MM.1S (cell line): ENCODE data around the gene FAM227B.

Experiments used
- DNase-seq: peaks from one replicate; pipeline ENCODE4 v3.0.0-alpha.2; 2015
- H2AFZ ChIP-seq: fragments of 300-600 bp; sonication (generic); 2 replicates; pipeline ENCODE4 v1.6.0; 2016; ENCODE audit warnings: antibody characterized with exemption, low read length
- H3F3A ChIP-seq: fragments of 300-600 bp; sonication (generic); 2 replicates; pipeline ENCODE4 v1.6.1; 2016; ENCODE audit warnings: mild to moderate bottlenecking, antibody characterized with exemption, low read length, moderate library complexity, mixed read lengths; ENCODE audit not compliant: insufficient read depth
- H3K27ac ChIP-seq: fragments of 300-600 bp; sonication (generic); 2 replicates; pipeline ENCODE4 v1.5.1; 2016; ENCODE audit warnings: mild to moderate bottlenecking, low read length
- H3K27me3 ChIP-seq: fragments of 300-600 bp; sonication (generic); replicated peaks from 2 replicates; pipeline ENCODE4 v1.6.0; 2016; ENCODE audit warnings: low read length; ENCODE audit not compliant: insufficient read depth
- H3K36me3 ChIP-seq: fragments of 300-600 bp; sonication (generic); replicated peaks from 2 replicates; pipeline ENCODE4 v1.6.1; 2016; ENCODE audit warnings: mild to moderate bottlenecking, low read length, mixed read lengths; ENCODE audit not compliant: insufficient read depth
- H3K4me1 ChIP-seq: fragments of 300-600 bp; sonication (generic); 2 replicates; pipeline ENCODE4 v1.6.1; 2016; ENCODE audit warnings: low read length, mixed read lengths
- H3K4me2 ChIP-seq: fragments of 300-600 bp; sonication (generic); 2 replicates; pipeline ENCODE4 v1.6.0; 2016; ENCODE audit warnings: low read depth, low read length
- H3K4me3 ChIP-seq: fragments of 300-600 bp; sonication (generic); 2 replicates; pipeline ENCODE4 v1.5.1; 2016; ENCODE audit warnings: low read length, mixed read lengths
- H3K79me2 ChIP-seq: fragments of 300-600 bp; sonication (generic); 2 replicates; pipeline ENCODE4 v1.6.1; 2016; ENCODE audit warnings: mixed run types, low read length, mixed read lengths
- H3K9ac ChIP-seq: fragments of 300-600 bp; sonication (generic); 2 replicates; pipeline ENCODE4 v1.6.1; 2016; ENCODE audit warnings: low read length, mixed read lengths
- H3K9me2 ChIP-seq: fragments of 300-600 bp; sonication (generic); replicated peaks from 2 replicates; pipeline ENCODE4 v1.6.1; 2016; ENCODE audit warnings: mild to moderate bottlenecking, low read length, mixed read lengths; ENCODE audit not compliant: insufficient read depth
- H3K9me3 ChIP-seq: fragments of 300-600 bp; sonication (generic); replicated peaks from 2 replicates; pipeline ENCODE4 v1.6.1; 2016; ENCODE audit warnings: mild to moderate bottlenecking, low read length, mixed read lengths; ENCODE audit not compliant: insufficient read depth
- H4K20me1 ChIP-seq: fragments of 300-600 bp; sonication (generic); 2 replicates; pipeline ENCODE4 v1.6.1; 2016; ENCODE audit warnings: mild to moderate bottlenecking, low read length, moderate library complexity, mixed read lengths; ENCODE audit not compliant: insufficient read depth
- EZH2 ChIP-seq: fragments of 300-600 bp; sonication (generic); optimal IDR thresholded peaks from 2 replicates; pipeline ENCODE3; 2017; ENCODE audit warnings: low read depth, mild to moderate bottlenecking, antibody characterized with exemption, low read length, mixed read lengths
- EZH2phosphoT487 ChIP-seq: fragments of 300-600 bp; sonication (generic); IDR thresholded peaks from 2 replicates; pipeline ENCODE4 v1.6.1; 2018; ENCODE audit warnings: antibody characterized with exemption, low read length
- TF ChIP-seq, protein P1 (sequence below): fragments of 300-600 bp; sonication (generic); IDR thresholded peaks from 2 replicates; pipeline ENCODE4 v1.5.1; 2016; ENCODE audit warnings: antibody characterized with exemption, low read length, mixed read lengths

FAM227B gene

DNA sequence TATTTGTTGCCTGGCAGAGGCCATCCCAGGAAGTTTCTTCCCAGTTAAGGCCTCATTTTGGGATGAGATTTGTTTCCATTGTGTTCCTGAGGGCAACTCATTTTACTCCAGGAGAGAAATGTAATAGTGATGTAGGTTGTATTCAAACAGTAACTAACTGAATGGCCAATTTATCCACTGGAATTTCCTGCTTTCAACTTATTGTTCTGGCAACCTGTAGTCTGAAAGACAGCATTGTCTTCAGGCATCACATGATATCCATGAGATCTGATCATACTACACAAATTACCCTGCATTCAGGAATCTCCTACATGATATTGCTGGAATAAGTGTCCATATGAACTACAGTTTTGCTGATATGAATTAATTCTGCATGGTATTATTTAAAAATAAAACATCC is 277.1 kb downstream of the FAM227B start:
- TF ChIP-seq EZH2 = no peak
- no peak for TF ChIP-seq EZH2phosphoT487
- TF ChIP-seq, protein P1, sequence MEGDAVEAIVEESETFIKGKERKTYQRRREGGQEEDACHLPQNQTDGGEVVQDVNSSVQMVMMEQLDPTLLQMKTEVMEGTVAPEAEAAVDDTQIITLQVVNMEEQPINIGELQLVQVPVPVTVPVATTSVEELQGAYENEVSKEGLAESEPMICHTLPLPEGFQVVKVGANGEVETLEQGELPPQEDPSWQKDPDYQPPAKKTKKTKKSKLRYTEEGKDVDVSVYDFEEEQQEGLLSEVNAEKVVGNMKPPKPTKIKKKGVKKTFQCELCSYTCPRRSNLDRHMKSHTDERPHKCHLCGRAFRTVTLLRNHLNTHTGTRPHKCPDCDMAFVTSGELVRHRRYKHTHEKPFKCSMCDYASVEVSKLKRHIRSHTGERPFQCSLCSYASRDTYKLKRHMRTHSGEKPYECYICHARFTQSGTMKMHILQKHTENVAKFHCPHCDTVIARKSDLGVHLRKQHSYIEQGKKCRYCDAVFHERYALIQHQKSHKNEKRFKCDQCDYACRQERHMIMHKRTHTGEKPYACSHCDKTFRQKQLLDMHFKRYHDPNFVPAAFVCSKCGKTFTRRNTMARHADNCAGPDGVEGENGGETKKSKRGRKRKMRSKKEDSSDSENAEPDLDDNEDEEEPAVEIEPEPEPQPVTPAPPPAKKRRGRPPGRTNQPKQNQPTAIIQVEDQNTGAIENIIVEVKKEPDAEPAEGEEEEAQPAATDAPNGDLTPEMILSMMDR = no peak
- no peak overlapping the region for H3K27ac ChIP-seq
- no peak overlapping the region for H3K4me2 ChIP-seq
- no peak overlapping the region for H3K9ac ChIP-seq
- no peaks in the 10 kb centered on the region for H3K79me2 ChIP-seq
- H3K9me2 ChIP-seq = no peaks in the 10 kb centered on the region
- no peaks in the 10 kb centered on the region for H3F3A ChIP-seq
- H4K20me1 ChIP-seq = no peaks in the 10 kb centered on the region
- no peaks in the 10 kb centered on the region; the same call in 1 of the 2 replicates for H3K36me3 ChIP-seq
- H2AFZ ChIP-seq = no peak overlapping the region
- no peaks in the 10 kb centered on the region for H3K4me1 ChIP-seq
- no peaks in the 10 kb centered on the region for H3K9me3 ChIP-seq
- no peaks in the 10 kb centered on the region for H3K27me3 ChIP-seq
- DNase-seq = no peak
- no peak overlapping the region for H3K4me3 ChIP-seq

- TF ChIP-seq, protein P1 = no peak
- TF ChIP-seq EZH2 (no peak), EZH2phosphoT487 (no peak)
- Histone ChIP-seq H3K79me2 (no peaks in the 10 kb centered on the region), H3K4me1 (no peaks in the 10 kb centered on the region), H3K4me3 (no peak overlapping the region), H3K27me3 (no peaks in the 10 kb centered on the region), H3K9ac (no peak overlapping the region), H3K4me2 (no peak overlapping the region), H3K9me3 (no peaks in the 10 kb centered on the region), H3K27ac (no peak overlapping the region), H3F3A (no peaks in the 10 kb centered on the region), H3K9me2 (no peaks in the 10 kb centered on the region), H4K20me1 (no peaks in the 10 kb centered on the region), H2AFZ (no peak overlapping the region), H3K36me3 (no peaks in the 10 kb centered on the region; the same call in 1 of the 2 replicates)
- no peak for DNase-seq
Measured at GRCh38 chr15:49339656-49340055, 281.0 kb downstream of the FAM227B start.

DNA sequence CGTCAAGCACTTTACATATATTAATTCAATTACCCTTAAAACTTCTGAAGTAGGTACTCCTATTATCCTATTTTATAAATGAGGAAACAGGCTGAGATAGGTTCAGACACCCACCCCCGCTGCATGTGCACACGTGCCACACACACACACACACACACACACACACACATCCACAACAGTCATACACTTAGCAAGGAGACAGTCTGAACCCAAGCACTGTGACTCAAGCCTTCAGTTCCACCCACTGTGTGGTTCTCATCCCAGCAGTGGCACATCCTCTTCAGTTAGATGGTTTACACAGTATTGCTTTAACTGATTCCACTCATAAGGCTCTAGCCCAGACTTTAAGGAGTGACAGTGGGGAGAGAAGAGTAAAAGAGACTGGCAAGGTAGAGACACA is 288.7 kb downstream of the FAM227B start:
- Histone ChIP-seq H3K4me3 (no peak overlapping the region), H3F3A (no peaks in the 10 kb centered on the region), H3K9ac (no peak overlapping the region), H2AFZ (no peak overlapping the region), H3K4me2 (no peak overlapping the region), H3K27ac (no peak overlapping the region), H3K79me2 (no peaks in the 10 kb centered on the region), H3K9me2 (no peaks in the 10 kb centered on the region), H3K36me3 (no peaks in the 10 kb centered on the region), H3K4me1 (no peaks in the 10 kb centered on the region), H4K20me1 (no peaks in the 10 kb centered on the region), H3K27me3 (no peaks in the 10 kb centered on the region), H3K9me3 (no peaks in the 10 kb centered on the region)
- TF ChIP-seq, protein P1 = no peak
- DNase-seq = no peak

DNA sequence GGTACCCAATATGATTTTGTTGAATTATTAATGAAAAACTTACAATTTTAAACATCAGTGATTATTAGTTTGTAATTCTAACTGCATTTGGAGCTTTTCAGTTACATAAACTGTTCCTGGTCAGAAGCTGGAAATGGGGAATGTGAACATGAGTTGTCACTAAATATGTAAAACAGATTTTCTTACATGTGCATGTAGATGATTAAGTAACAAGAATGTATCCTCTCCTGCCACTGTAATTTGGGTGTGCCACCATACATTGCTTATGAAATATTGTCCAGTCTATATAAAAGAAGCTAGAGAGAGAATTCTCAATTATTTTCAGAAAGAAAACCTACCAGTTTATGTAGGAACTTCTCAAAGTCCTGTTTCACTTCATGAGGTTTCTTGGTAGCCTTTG is 289.2 kb downstream of the FAM227B start:
- no peaks in the 10 kb centered on the region for H3F3A ChIP-seq
- DNase-seq = no peak
- no peaks in the 10 kb centered on the region for H3K36me3 ChIP-seq
- no peaks in the 10 kb centered on the region for H3K79me2 ChIP-seq
- no peak overlapping the region for H3K4me2 ChIP-seq
- H3K4me3 ChIP-seq = no peak overlapping the region
- H3K9me2 ChIP-seq = no peaks in the 10 kb centered on the region
- no peak overlapping the region for H2AFZ ChIP-seq
- H3K27ac ChIP-seq = no peak overlapping the region
- no peaks in the 10 kb centered on the region for H4K20me1 ChIP-seq
- no peaks in the 10 kb centered on the region for H3K9me3 ChIP-seq
- H3K9ac ChIP-seq = no peak overlapping the region
- TF ChIP-seq EZH2 (no peak), EZH2phosphoT487 (no peak)
- TF ChIP-seq, protein P1 = no peak
- H3K4me1 ChIP-seq = no peaks in the 10 kb centered on the region
- no peaks in the 10 kb centered on the region for H3K27me3 ChIP-seq
